T-helper 17 cell (primary cell): ENCODE results near the gene SF3B6. TPM values are rescaled to one million over a fixed set of nuclear protein-coding genes. Genes with fewer than 3 reads are reported as not detected.
"Not testable (repeated sequence)": the region's sequence is repeated elsewhere in the genome, so short reads cannot be mapped to it uniquely, and the experiment has no call there.

ENCODE experiments used
- ATAC-seq: fragments of 150-1000 bp; cut with Tn5 transposase; 2 replicates; pipeline ENCODE4 v1.10.0; 2021; ENCODE audit warnings: mild to moderate bottlenecking, moderate library complexity
- DNase-seq, 3 donors: peaks; one replicate each; pipeline versions ENCODE4 v3.0.0 to v3.0.0-alpha.2; 2020 to 2021
- H3K9me3 ChIP-seq: one replicate; pipeline ENCODE4 v1.7.0; 2013; ENCODE audit warnings: low read length, mild to moderate bottlenecking; ENCODE audit not compliant: control insufficient read depth, poor library complexity, severe bottlenecking
- H3K27ac Mint-ChIP-seq: one replicate; pipeline ENCODE4 v1.8.0; 2022; ENCODE audit warnings: mild to moderate bottlenecking, moderate library complexity, mixed read lengths
- H3K27me3 Mint-ChIP-seq: one replicate; pipeline ENCODE4 v1.8.0; 2022; ENCODE audit warnings: mixed read lengths
- H3K36me3 Mint-ChIP-seq: one replicate; pipeline ENCODE4 v1.8.0; 2022; ENCODE audit warnings: low read depth, mixed read lengths
- H3K4me1 Mint-ChIP-seq: one replicate; pipeline ENCODE4 v1.8.0; 2022; ENCODE audit warnings: mild to moderate bottlenecking, mixed read lengths
- H3K4me3 Mint-ChIP-seq: one replicate; pipeline ENCODE4 v1.8.0; 2022; ENCODE audit warnings: mild to moderate bottlenecking, moderate library complexity, mixed read lengths
- total RNA-seq, 4 donors: library from RNA in 2 of 4; stranded (reverse) in 2 of 4; gene quantifications; one replicate each; pipeline ENCODE4 v1.2.3 and lab custom pipeline; 2022 to 2026

Gene SF3B6, protein sequence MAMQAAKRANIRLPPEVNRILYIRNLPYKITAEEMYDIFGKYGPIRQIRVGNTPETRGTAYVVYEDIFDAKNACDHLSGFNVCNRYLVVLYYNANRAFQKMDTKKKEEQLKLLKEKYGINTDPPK
- total RNA-seq, result 10 to 100 TPM; 48.8 to 51.5 TPM
- 37.0 to 73.1 reads per million in 2 donors for total RNA-seq (lab: John Stamatoyannopoulos, UW)

DNA sequence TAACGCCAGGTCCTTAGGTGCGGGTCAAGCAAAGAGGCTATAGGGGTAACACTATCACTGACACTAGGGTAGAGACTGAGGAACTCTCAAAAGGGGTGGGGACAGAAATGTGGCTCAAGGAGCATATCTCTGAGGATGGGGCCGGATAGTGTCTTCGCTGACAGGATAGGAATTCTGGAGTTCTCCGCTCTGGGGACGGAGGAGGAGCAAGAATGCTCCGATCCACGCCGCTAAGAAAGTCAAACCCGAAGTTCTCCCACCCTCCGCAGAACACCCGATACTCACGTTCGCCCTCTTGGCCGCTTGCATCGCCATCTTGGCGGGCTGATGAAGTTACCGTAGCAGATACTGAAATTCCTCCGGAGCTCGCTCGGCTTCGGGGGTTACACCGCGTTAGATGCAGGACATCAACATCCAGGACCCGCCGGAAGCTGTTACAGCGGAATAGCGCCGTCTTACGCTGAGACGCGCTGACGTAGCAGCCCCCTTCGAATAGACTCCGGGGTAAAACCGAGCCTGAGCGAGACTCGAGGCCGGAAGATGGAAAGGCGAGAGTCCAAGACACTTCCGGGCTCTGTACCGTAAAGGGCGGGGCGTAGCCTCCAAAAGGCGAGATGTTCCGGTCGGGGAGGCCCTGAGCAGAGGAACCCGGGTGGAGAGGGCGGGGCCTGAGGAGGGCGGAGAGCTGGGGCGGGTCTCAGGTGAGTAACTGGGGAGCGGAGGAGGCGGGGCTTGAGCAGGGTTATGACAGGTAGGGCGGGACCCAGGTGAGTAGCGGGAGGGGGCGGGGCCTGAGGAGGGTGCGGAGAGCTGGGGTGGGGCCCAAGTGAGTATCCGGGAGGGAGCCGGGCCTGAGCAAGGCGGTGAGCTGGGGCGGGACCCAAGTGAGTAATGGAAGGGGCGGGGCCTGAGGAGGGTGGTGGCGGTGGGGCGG is at the start of gene SF3B6:
Gene SF3B6 (minus strand): TSS at position 412 of the 934 bp plus-strand sequence. CDS start 97 bp downstream, at position 315.
- H3K27me3 Mint-ChIP-seq, result no peaks in the 10 kb centered on the region
- peak within 1 kb of the TSS; percentile 92 for H3K27ac Mint-ChIP-seq
- H3K4me1 Mint-ChIP-seq, result peaks cover 23% of the 10 kb centered on the region
- no peaks in the 10 kb centered on the region for H3K36me3 Mint-ChIP-seq
- DNase-seq, result peak; percentile 99 to 100 (median 100)
- peak; percentile 86 for ATAC-seq
- H3K9me3 ChIP-seq, result no peaks in the 10 kb centered on the region
- H3K4me3 Mint-ChIP-seq, result peak within 1 kb of the TSS; percentile 95

DNA sequence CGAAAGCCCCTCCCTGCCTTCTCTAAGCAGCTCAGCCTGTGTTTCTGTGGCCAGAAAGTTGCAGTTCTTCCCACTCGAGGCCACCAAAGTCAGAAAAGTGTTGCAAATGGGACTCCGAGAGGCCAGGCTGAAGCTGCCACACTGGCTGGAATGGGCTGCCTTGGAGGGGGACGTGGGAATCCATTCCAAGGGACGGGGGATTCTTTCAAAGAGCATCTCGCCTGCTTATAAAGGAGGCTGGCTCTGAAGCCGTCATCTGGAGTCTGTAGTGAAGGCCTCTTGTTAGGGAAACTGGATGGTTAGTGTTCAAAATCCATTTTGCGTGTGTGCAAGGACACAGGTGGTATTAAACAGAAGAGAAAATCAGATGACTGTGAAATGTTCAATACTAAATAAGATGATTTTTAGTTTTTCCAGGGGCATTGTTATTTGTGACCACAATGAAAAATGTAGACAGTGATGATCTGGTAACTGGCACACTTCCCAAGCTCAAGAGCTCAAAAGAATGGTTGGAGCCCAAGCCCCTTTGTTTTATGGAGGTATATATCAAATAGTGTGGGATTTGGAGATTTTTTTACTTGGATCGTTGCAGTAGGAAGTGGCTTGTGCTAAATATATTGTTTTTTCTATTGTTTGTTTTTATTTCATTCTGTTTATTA is 47.9 kb upstream of the SF3B6 start:
- no peak for DNase-seq
- H3K27ac Mint-ChIP-seq, result peak overlapping the region; percentile 53
- peaks cover 17% of the 10 kb centered on the region for H3K4me1 Mint-ChIP-seq
- ATAC-seq, result peak; percentile 7
- peak overlapping the region; percentile 87 for H3K4me3 Mint-ChIP-seq
- H3K9me3 ChIP-seq, result no peaks in the 10 kb centered on the region
- H3K36me3 Mint-ChIP-seq, result peaks cover 6% of the 10 kb centered on the region
- H3K27me3 Mint-ChIP-seq, result no peaks in the 10 kb centered on the region

GRCh38 chr2:24123195-24123921 is 47.2 kb upstream of the SF3B6 start, which contains the start of the genes FAM228B and PFN4:
Gene FAM228B (plus strand): TSS chr2:24123469. CDS start chr2:24124362, 893 bp downstream.
Gene PFN4 (minus strand): TSS chr2:24123334. CDS start chr2:24122535, 799 bp downstream.
- peak; percentile 89 for ATAC-seq
- Mint-ChIP-seq H3K4me1 (peaks cover 17% of the 10 kb centered on the region), H3K27me3 (no peaks in the 10 kb centered on the region), H3K4me3 (peak within 1 kb of the TSS; percentile 87), H3K27ac (peak within 1 kb of the TSS; percentile 76), H3K36me3 (peaks cover 6% of the 10 kb centered on the region)
- no peaks in the 10 kb centered on the region for H3K9me3 ChIP-seq
- DNase-seq, result peak; percentile 25 to 32 (median 27)

- H3K9me3 ChIP-seq, result no peaks in the 10 kb centered on the region
- no peak for DNase-seq
- peak overlapping the region; percentile 83 for H3K4me3 Mint-ChIP-seq
- H3K27ac Mint-ChIP-seq, result peak overlapping the region; percentile 76
- peaks cover 5% of the 10 kb centered on the region for H3K36me3 Mint-ChIP-seq
- H3K4me1 Mint-ChIP-seq, result peaks cover 20% of the 10 kb centered on the region
- ATAC-seq, result no peak
- H3K27me3 Mint-ChIP-seq, result no peaks in the 10 kb centered on the region
Measured at GRCh38 chr2:24122366-24123194, 46.5 kb upstream of the SF3B6 start.

DNA sequence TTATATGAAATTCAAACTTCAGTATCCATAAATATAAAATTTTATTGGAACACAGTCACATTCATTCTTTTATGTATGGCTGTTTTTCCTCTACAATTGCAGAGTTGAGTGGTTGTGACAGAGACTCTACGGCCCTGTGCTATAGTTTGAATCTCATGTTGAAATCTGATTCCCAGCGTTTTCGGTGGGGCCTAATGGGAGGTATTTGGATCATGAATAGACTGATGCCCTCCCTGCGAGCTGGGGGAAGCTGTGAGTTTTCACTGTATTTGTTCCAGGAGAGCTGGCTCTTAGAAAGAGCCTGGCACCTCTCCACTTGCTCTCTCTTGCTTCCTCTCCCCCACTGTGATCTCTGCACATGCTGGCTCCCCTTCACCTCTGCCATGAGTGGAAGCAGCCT is 45.3 kb upstream of the SF3B6 start:
- no peaks in the 10 kb centered on the region for H3K9me3 ChIP-seq
- Mint-ChIP-seq H3K36me3 (peaks cover 5% of the 10 kb centered on the region), H3K27ac (no peak overlapping the region), H3K4me3 (no peak overlapping the region), H3K4me1 (peaks cover 20% of the 10 kb centered on the region), H3K27me3 (no peaks in the 10 kb centered on the region)
- ATAC-seq (no peak), DNase-seq (no peak)

- Mint-ChIP-seq H3K27ac (no peak overlapping the region), H3K27me3 (no peaks in the 10 kb centered on the region), H3K36me3 (peaks cover 5% of the 10 kb centered on the region), H3K4me1 (peaks cover 20% of the 10 kb centered on the region), H3K4me3 (no peak overlapping the region)
- DNase-seq (no peak), ATAC-seq (no peak)
- H3K9me3 ChIP-seq, result no peaks in the 10 kb centered on the region
Measured at GRCh38 chr2:24121066-24121465, 44.9 kb upstream of the SF3B6 start.

DNA sequence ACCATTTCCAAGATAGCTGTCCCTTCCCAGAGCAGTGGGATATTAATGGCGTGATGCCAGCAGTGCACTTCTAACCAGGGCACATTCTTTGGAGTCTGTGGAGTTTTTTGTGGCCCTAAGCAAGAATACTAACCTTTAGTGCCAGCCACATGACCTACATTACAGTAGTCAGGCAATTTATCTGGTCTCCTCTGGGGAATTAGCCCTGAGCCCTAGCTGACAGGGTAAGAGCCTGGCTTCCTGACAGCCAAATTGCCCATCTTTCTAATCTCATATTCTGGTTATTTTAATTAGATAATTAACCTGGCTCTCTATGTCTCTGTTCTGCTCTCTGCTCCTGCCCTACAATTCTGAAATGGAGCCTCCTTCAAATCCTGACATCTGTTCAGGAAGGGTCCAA is 41.8 kb upstream of the SF3B6 start:
- ATAC-seq (no peak), DNase-seq (no peak)
- peaks cover 8% of the 10 kb centered on the region for H3K4me1 Mint-ChIP-seq
- H3K36me3 Mint-ChIP-seq, result peaks cover 3% of the 10 kb centered on the region
- H3K4me3 Mint-ChIP-seq, result no peak overlapping the region
- H3K9me3 ChIP-seq, result no peaks in the 10 kb centered on the region
- no peaks in the 10 kb centered on the region for H3K27me3 Mint-ChIP-seq
- peak overlapping the region; percentile 60 for H3K27ac Mint-ChIP-seq

GRCh38 chr2:24115057-24115456 is 38.9 kb upstream of the SF3B6 start:
- Mint-ChIP-seq H3K36me3 (peaks cover 3% of the 10 kb centered on the region), H3K27ac (no peak overlapping the region)
- ATAC-seq, result no peak

DNA sequence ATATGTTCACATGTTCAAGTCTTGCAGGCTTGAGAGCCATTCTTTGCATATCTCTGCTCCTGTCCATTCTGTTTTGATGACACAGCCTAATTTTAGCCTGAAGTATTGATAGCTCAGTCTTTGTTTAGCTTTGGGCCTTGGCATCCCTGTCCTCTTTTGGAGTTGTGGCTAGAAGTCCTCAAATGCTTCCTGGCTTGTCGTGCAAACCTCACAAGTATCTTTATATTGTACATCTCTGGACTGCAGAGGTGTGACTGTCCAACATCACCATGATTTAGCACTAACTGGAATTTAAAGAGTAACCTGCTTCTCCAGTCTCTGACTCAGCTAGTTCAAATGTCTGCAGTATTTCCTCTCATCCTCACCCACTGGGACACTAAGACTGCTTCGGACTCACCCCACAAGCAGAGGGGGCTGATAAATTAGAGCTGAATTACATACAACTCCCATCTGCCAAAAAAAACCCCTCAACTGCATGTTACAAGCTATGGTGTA is 35.3 kb upstream of the SF3B6 start:
- ATAC-seq (no peak), DNase-seq (no peak)
- Mint-ChIP-seq H3K27me3 (no peaks in the 10 kb centered on the region), H3K27ac (no peak overlapping the region), H3K4me1 (no peaks in the 10 kb centered on the region), H3K36me3 (no peaks in the 10 kb centered on the region), H3K4me3 (no peak overlapping the region)
- no peaks in the 10 kb centered on the region for H3K9me3 ChIP-seq

More at GRCh38 chr2:24115057-24115456, 38.9 kb upstream of the SF3B6 start:
- H3K9me3 ChIP-seq, result no peaks in the 10 kb centered on the region
- Mint-ChIP-seq H3K4me3 (no peak overlapping the region), H3K4me1 (peaks cover 3% of the 10 kb centered on the region), H3K27me3 (no peaks in the 10 kb centered on the region)
- no peak for DNase-seq

GRCh38 chr2:24110660-24111303 is 34.7 kb upstream of the SF3B6 start:
- no peak for ATAC-seq
- Mint-ChIP-seq H3K4me3 (no peak overlapping the region), H3K27me3 (no peaks in the 10 kb centered on the region), H3K27ac (no peak overlapping the region), H3K36me3 (no peaks in the 10 kb centered on the region), H3K4me1 (no peaks in the 10 kb centered on the region)
- no peaks in the 10 kb centered on the region for H3K9me3 ChIP-seq
- DNase-seq, result no peak

DNA sequence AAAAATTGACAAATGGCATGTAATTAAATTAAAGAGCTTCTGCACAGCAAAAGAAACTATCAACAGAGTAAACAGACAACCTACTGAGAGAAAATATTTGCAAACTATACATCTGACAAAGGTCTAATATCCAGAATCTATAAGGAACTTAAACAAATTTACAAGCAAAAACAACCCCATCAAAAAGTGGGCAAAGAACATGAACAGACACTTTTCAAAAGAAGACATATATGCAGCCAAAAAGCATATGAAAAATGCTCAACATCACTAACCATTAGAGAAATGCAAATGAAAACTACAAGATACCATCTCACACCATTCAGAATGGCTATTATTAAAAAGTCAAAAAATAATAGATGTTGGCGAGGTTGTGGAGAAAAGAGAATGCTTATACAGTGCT is 33.3 kb upstream of the SF3B6 start:
- H3K9me3 ChIP-seq, H3K4me1 Mint-ChIP-seq, H3K27me3 Mint-ChIP-seq, ATAC-seq, H3K27ac Mint-ChIP-seq, H3K36me3 Mint-ChIP-seq, H3K4me3 Mint-ChIP-seq, DNase-seq: not testable (repeated sequence)
